GM23338 (cell line): Measurements from ENCODE around the gene SCN3A. TPM values are rescaled to one million over a fixed set of nuclear protein-coding genes. Genes with fewer than 3 reads are reported as not detected.

Source experiments
- ATAC-seq: fragments of 200-7000 bp; cut with Tn5 transposase; 3 replicates; pipeline ENCODE4 v1.9.1; 2020
- DNase-seq: peaks from one replicate; pipeline ENCODE4 v3.0.0-alpha.2; 2015; ENCODE audit warnings: low spot score
- H2AFZ ChIP-seq: fragments of 200-600 bp; sonication (generic); 2 replicates; pipeline ENCODE4 v1.8.0; 2016; ENCODE audit warnings: antibody characterized with exemption, mild to moderate bottlenecking, moderate library complexity
- H3F3A ChIP-seq: fragments of 200-600 bp; sonication (generic); replicated peaks from 2 replicates; pipeline ENCODE4 v1.8.0; 2017; ENCODE audit warnings: antibody characterized with exemption, mixed run types, low read depth
- H3K27ac ChIP-seq: fragments of 200-600 bp; sonication (generic); 2 replicates; pipeline ENCODE4 v1.6.1; 2016; ENCODE audit warnings: low read depth
- H3K27me3 ChIP-seq: fragments of 200-600 bp; sonication (generic); 2 replicates; pipeline ENCODE4 v1.8.0; 2016; ENCODE audit warnings: mild to moderate bottlenecking, mixed run types, moderate library complexity; ENCODE audit not compliant: insufficient read depth
- H3K36me3 ChIP-seq: fragments of 200-600 bp; sonication (generic); 2 replicates; pipeline ENCODE4 v1.8.0; 2016; ENCODE audit warnings: mild to moderate bottlenecking; ENCODE audit not compliant: insufficient read depth
- H3K4me1 ChIP-seq: fragments of 200-600 bp; sonication (generic); 2 replicates; pipeline ENCODE4 v1.8.0; 2016; ENCODE audit warnings: mild to moderate bottlenecking, moderate library complexity; ENCODE audit not compliant: insufficient read depth
- H3K4me2 ChIP-seq: fragments of 200-600 bp; sonication (generic); 2 replicates; pipeline ENCODE4 v1.7.1; 2017; ENCODE audit warnings: mixed run types
- H3K4me3 ChIP-seq: fragments of 200-600 bp; sonication (generic); 2 replicates; pipeline ENCODE4 v1.6.1; 2016; ENCODE audit warnings: mixed run types
- H3K79me2 ChIP-seq: fragments of 200-600 bp; sonication (generic); replicated peaks from 2 replicates; pipeline ENCODE4 v1.8.0; 2017; ENCODE audit warnings: mild to moderate bottlenecking; ENCODE audit not compliant: insufficient read depth
- H3K9me2 ChIP-seq: fragments of 200-600 bp; sonication (generic); 2 replicates; pipeline ENCODE4 v1.8.0; 2017; ENCODE audit not compliant: insufficient read depth
- H4K20me1 ChIP-seq: fragments of 200-600 bp; sonication (generic); replicated peaks from 2 replicates; pipeline ENCODE4 v1.8.0; 2017; ENCODE audit warnings: mild to moderate bottlenecking; ENCODE audit not compliant: insufficient read depth
- H3K27ac Mint-ChIP-seq: 2 replicates; pipeline ENCODE4 v1.8.0; 2020; ENCODE audit warnings: inconsistent platforms, mild to moderate bottlenecking, moderate library complexity, mixed read lengths
- H3K27me3 Mint-ChIP-seq: 3 replicates; pipeline ENCODE4 v1.8.0; 2022; ENCODE audit warnings: low read depth, mild to moderate bottlenecking, moderate library complexity, mixed read lengths, inconsistent platforms; ENCODE audit not compliant: insufficient read depth, poor library complexity
- H3K36me3 Mint-ChIP-seq: 3 replicates; pipeline ENCODE4 v1.8.0; 2021; ENCODE audit warnings: low read depth, mild to moderate bottlenecking, inconsistent platforms, moderate library complexity, mixed read lengths
- H3K4me1 Mint-ChIP-seq: 3 replicates; pipeline ENCODE4 v1.8.0; 2020; ENCODE audit warnings: mild to moderate bottlenecking, inconsistent platforms, mixed read lengths
- H3K4me3 Mint-ChIP-seq: 3 replicates; pipeline ENCODE4 v1.8.0; 2021; ENCODE audit warnings: moderate library complexity, mild to moderate bottlenecking, inconsistent platforms, mixed read lengths
- H3K9me3 Mint-ChIP-seq: 3 replicates; pipeline ENCODE4 v1.8.0; 2020; ENCODE audit warnings: moderate library complexity, mild to moderate bottlenecking, inconsistent platforms, mixed read lengths
- JUNB ChIP-seq: IDR thresholded peaks from one replicate; pipeline ENCODE4 v1.6.1; 2016; ENCODE audit warnings: antibody characterized with exemption; ENCODE audit not compliant: unreplicated experiment
- REST ChIP-seq: IDR thresholded peaks from one replicate; pipeline ENCODE4 v1.6.1; 2018; ENCODE audit warnings: antibody characterized with exemption; ENCODE audit not compliant: unreplicated experiment
- ZNF462 ChIP-seq: fragments of 250-450 bp; sonication (Bioruptor Pico); IDR thresholded peaks from 2 replicates; pipeline ENCODE4 v1.5.0; 2020; ENCODE audit warnings: mild to moderate bottlenecking, moderate library complexity
- polyA plus RNA-seq: library from polyadenylated mRNA; unstranded; fragments of >200 nt; fragmentation: Nextera tagmentation; extraction: Ambion mirVana; gene quantifications from 2 replicates; pipeline ENCODE4 v1.2.1, GENCODE V29; 2016
- total RNA-seq: library from RNA; depleted of rRNA; stranded (reverse); fragments of >200 nt; shearing (Covaris generic); gene quantifications from 2 replicates; pipeline ENCODE4 v1.2.3, GENCODE V29; 2014

The SCN3A gene
- total and polyA plus RNA-seq, 2 experiments from 2014 or later, result 0.66 TPM; not detected in 1

GRCh38 chr2:165208094-165208493 lies 4.2 kb upstream of the SCN3A start:
- Mint-ChIP-seq H3K4me1 (peaks cover 13% of the 10 kb centered on the region), H3K27ac (no peak overlapping the region), H3K36me3 (no peaks in the 10 kb centered on the region), H3K9me3 (no peaks in the 10 kb centered on the region), H3K27me3 (peaks cover 2% of the 10 kb centered on the region), H3K4me3 (no peak overlapping the region)
- Histone ChIP-seq H3K36me3 (no peaks in the 10 kb centered on the region), H3K9me2 (no peaks in the 10 kb centered on the region), H3K27me3 (no peaks in the 10 kb centered on the region), H3K4me2 (no peak overlapping the region), H2AFZ (no peak overlapping the region), H3K27ac (no peak overlapping the region), H3K4me1 (no peaks in the 10 kb centered on the region), H3K4me3 (no peak overlapping the region), H3F3A (no peaks in the 10 kb centered on the region), H3K79me2 (no peaks in the 10 kb centered on the region), H4K20me1 (no peaks in the 10 kb centered on the region)
- ATAC-seq, result no peak
- no peak for DNase-seq
- no peak for TF ChIP-seq REST
- no peak for TF ChIP-seq ZNF462 (CRISPR knock-in tag)
- no peak for TF ChIP-seq JUNB
